NCI-H524 treated with DMSO at 0.1 percent for 48 hours (cell line): ENCODE measurements around the gene PARP16.
"Not testable (repeated sequence)": the region's sequence is repeated elsewhere in the genome, so short reads cannot be mapped to it uniquely, and the experiment has no call there.

ENCODE experiments used
- DNase-seq: peaks from one replicate; lab custom pipeline; 2025; lab: John Stamatoyannopoulos, UW

PARP16 gene

DNA sequence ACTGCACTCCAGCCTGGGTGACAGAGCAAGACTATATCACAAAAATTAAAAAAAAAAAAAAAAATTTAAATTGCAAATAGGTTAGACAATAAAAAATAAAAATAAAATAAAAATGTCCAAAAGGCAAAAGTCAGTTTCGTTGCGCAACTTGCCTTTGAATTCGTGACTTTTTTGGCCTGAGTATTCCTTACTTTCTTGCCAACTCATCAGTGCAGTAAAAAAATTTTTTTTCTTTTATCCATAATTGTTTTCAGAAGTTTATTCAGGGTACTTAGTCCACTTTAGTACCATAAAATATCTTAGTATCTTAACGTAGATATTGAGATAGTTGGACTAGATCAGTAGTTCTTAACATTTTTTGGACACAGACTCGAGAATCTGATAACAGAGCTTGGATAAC lies 53.0 kb downstream of the PARP16 start:
- no peak for DNase-seq

DNA sequence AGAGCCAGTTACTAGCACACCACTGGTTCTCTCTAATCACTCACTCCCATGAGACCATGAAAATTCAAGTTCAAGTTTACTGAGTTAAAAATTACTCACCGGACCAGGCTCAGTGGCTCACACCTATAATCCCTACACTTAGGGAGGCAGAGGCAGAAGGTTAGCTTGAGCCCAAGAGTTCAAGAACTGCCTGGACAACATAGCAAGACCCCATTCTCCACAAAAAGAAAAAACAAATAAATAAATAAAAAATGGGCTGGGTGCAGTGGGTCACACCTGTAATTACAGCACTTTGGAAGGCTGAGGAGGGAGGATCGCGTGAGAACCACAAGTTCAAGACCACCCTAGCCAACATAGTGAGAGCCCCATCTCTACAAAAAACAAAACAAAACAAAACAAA lies 54.2 kb downstream of the PARP16 start:
- DNase-seq = no peak

DNA sequence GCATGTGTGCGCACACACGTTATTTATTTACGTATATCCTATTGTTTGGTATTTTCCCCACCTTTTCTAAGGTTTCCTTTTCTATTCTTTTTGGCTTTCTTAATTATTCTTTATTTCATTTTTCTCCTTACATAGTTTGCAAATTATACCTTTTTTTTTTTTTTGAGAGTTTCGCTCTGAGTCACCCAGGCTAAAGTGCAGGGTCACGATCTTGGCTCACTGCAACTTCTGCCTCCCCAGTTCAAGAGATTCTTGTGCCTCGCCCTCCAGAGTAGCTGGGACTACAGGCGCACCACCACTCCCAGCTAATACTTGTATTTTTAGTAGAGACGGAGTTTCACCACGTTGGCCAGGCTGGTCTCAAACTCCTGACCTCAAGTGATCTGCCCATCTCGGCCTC lies 55.4 kb downstream of the PARP16 start:
- DNase-seq = no peak

DNA sequence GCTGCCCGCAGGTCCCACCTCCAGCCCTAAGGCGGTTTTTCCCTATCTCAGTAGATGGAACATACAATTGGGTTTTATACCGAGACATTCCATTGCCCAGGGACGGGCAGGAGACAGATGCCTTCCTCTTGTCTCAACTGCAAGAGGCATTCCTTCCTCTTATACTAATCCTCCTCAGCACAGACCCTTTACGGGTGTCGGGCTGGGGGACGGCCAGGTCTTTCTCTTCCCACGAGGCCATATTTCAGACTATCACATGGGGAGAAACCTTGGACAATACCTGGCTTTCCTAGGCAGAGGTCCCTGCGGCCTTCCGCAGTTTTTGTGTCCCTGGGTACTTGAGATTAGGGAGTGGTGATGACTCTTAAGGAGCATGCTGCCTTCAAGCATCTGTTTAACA lies 59.8 kb downstream of the PARP16 start:
- DNase-seq = not testable (repeated sequence)

DNA sequence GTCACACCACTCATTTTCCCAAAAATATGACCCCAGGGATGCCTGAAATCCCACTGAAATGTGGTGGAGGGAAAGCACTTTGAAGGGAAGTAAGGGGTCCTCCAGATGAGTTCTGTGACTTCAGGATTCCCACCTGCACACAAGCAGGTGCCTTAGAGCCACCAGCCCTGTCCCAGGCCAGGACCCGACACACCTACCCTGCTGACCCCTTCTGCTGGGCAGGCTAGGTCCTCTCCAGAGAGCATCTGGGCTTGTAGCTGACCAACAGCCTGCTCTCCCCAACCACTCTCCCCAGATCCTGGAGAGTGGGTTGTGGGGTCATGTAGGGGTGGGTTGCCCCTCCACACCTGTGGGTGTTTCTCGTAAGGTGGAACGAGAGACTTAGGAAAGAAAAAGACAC lies 60.5 kb downstream of the PARP16 start:
- DNase-seq = no peak

DNA sequence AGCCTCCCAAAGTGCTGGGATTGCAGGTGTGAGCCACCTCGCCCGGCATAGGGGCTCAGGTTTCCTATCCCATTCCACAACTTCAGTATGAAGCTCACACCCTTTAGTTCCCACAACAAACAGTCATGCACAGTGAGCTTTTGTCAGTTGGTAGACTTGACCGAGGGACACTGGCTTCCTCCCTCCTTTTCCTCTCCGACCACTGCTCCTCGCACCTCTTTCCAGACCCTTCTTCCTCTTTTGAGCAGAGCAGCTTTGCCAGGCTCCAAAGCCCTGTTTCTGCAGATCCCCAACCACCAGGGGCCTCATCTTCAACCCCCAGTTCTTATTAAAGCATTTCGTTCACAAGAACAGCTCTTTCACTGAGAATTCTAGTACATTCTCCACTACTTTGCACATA lies 62.7 kb downstream of the PARP16 start:
- no peak for DNase-seq

DNA sequence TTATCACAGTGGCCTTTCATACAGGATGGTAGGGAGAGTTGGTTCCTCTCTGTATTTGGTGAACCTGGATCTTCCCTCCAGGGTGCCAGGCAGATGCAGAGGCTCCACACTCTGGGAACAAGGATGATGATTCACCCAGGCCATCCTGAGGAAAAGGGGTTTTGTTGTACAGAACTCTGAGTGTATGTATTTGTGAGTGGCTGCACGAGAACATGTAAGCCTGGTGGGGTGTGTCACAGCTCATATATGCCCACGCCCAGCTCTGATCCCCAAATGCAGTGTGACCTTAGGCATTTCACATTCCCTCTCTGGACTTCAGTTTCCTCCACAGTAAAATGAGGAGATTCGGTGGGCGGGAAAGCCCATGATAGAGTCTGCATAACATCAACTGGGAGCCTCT lies 63.8 kb downstream of the PARP16 start:
- DNase-seq = no peak

DNA sequence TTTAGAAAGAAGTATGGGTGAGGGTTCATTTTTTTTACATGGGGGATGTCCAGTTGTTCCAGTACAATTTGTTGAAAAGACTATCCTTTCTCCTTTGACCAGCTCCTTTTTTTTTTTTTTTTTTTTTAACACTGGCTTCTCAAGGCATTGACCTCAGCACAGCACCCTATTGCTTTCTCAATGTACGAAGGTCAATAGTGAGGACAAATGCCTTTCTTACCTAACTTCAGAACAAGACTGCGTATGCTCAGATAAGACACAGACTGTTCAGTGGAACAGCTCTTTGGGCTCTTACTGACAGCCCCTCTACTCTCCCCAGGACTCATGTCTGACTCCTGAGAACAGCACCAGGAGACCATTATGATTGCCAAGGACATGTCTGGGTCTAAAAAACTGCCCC lies 65.0 kb downstream of the PARP16 start:
- no peak for DNase-seq

DNA sequence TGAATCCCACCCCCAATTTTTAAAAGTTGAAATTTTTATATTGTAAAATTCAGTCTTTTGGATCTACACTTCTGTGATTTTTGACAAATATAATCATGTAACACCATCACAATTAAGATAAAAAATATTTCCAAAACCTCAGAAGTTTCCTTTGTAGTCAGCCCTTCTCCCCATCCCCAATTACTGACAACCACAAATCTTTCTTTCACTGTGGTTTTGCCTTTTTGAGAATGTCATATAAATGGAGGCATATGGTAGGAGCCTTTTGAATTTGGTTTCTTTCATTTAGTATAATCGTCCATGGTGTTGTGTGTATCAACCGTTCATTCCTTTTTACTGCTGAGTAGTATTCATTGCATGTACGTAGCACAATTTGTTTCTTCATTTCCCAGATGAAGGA lies 67.5 kb downstream of the PARP16 start:
- no peak for DNase-seq

DNA sequence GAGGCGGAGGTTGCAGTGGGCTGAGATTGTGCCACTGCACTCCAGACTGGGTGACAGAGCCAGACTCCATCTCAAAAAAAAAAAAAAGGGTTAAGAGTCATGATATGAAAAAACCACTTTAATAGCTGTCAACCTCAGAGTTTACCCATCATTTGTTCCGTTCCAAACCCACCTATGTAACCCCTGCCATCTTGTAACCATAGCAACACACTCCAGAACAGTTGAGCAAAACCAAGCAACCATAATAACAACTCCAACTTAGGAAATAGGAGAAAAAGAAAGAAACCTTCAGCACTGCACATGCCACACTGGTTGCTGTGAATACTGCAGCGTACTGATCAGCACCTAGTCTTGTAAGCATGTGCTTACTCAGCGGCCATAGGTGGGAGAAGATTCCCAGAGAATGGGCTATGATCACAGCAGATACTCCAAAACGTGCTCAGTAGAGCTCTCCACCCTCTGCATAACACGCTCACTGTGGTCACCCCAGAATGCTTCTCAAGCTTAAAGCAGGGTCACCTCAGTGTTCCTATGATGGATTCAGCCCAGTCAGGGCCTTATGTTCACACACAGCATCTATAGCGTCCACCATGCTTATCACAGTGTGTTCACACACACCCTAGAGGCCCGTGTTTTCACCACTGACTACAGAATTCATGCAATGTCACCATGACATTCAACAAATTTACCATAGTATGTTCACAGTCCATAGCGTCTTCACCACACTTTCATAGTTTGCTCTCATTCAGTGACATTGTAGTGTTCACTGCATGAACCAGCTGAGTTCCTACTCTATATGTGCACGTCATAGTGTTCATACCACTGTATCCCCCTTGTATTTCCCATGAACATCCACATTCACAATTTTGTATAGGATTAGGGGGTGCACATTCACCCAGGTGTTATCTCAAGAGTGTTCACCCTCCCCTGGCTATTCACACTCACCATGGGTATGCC lies 68.9 kb downstream of the PARP16 start:
- DNase-seq = no peak

DNA sequence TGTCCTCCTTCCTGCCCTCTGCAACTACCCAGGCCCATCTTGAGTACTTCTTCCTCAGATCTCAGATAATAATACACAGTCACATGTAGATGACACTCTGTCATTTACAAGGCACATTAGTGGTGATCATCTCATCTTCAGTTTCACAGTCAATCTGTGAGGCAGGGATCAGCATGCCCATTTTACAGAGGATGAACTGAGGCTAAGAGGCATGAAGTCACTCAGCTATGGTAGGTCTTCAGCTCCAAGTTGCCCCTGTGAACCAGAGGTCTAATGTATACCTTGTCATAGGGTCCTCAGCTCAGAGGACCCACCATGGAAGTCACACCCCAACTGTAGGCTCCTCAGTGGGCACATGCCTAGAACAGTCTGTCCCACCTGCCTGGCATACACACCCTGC lies 71.2 kb downstream of the PARP16 start:
- DNase-seq = no peak

DNA sequence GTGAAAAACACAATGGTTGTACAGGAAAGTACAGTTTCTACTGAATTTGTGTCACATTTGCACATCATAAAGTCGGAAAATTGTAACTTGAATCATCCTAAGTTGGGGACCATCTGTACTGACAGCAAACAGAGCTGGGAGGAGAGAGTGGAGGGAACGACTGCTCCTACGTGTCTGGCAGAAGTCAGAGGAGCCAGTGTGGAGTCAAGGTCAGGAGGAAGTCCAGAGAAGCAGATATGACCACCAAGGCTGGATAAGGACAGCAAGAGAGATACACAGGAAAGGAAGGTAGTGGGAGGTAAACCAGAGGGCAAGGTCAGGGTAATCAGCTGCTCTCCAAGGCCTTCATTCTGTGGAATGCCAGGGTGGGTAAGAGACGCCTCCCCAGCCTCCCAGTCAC lies 72.7 kb downstream of the PARP16 start:
- no peak for DNase-seq

DNA sequence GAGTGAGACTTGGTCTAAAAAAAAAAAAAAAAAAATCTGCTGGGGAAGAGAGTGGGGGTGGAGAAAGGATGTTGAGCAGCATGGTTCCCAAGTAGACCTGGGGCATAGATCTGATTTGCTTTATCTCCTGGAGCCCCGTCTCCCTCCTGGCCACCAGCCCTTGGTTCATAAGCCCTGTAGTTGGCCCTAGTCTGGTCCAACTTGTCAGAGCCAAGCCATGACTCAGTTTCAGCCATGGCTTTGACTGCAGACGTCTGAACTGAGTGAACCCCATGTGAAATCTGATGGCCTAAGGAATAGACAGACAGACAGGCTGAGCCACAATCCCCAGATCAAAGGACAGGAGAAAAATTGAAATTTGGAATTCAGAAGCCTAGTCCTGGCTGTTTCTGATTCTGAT lies 73.4 kb downstream of the PARP16 start:
- DNase-seq = no peak

DNA sequence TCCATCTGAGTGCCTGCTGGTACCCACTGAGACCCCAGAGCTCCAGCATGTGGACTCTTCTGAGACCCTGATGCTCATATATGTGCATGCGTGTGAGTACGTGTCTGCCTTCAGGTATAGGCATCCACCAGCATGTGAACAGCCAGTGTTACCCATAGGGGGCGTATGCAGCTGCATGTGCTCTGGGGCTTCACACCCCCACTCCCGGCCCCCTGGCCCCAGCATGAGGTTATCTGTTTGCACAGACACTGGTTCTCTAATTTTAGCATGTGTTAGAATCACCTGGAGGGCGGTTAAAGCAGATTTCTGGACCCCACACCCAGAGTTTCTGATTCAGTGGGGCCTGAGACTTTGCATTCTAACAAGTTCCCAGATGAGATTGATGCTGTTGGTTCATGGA lies 74.6 kb downstream of the PARP16 start:
- no peak for DNase-seq

DNA sequence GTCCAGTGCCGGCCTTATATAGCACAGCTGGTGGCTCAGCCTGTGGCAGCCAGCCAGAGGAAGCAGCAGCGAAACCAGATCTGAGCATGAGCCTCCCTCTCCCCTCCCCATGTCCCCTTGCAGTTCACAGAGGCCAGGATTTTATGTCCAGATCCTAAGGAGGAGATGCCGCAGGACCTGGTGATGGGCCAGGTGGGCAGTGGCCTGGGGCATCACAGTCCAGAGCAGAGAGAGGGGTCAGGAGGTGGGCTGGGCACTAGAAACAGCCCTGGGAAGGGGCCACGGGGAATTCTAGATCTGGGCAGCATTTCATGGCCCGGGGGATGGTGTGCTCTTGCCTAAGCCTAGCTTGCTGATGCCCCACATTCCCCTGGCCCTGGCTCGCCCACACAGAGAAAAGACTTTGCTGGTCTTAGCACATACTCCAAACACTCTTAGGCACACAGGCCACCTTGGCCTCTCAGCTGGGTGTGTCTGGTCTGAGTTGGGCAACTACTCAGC lies 75.2 kb downstream of the PARP16 start:
- peak; percentile 53 for DNase-seq

DNA sequence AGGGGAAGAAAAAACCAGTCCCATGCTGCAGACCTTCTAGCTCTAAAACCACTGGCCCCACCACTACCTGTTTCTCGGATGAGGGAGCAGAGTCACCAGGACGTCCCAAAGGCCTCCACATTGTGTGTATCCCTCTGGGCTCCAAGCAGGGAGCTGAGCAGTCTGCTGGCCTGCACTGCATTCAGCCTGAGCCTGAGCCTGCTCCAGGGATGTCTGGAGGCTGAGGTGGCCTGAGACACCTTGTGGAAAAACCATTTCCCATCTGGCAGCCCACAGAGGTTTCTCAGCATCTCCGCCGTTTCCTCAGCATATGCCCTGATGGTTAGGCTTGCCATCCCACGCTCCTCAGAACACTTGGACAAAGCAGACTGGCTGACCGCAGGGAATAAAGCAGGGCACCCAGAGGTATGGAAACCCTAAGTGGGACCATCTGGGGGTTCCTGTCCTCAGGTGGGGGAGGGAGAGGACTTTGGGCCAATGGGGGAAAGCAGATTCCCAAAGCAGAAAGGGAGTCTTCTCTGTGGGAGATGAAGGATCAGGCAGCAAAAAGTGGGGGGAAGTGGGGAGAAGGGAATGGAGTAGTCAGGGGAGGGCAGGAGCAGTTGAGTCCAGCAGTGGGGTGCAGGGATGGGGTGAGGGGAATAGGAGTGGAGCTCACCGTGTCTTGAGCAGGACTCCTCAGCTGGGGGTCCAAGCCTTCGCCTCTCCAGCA lies 75.8 kb downstream of the PARP16 start, which contains the start of gene CILP:
TSS of gene CILP (minus strand) at position 704 of the 712 bp plus-strand sequence. CDS start 1,718 bp downstream, outside the sequence.
- no peak for DNase-seq

DNA sequence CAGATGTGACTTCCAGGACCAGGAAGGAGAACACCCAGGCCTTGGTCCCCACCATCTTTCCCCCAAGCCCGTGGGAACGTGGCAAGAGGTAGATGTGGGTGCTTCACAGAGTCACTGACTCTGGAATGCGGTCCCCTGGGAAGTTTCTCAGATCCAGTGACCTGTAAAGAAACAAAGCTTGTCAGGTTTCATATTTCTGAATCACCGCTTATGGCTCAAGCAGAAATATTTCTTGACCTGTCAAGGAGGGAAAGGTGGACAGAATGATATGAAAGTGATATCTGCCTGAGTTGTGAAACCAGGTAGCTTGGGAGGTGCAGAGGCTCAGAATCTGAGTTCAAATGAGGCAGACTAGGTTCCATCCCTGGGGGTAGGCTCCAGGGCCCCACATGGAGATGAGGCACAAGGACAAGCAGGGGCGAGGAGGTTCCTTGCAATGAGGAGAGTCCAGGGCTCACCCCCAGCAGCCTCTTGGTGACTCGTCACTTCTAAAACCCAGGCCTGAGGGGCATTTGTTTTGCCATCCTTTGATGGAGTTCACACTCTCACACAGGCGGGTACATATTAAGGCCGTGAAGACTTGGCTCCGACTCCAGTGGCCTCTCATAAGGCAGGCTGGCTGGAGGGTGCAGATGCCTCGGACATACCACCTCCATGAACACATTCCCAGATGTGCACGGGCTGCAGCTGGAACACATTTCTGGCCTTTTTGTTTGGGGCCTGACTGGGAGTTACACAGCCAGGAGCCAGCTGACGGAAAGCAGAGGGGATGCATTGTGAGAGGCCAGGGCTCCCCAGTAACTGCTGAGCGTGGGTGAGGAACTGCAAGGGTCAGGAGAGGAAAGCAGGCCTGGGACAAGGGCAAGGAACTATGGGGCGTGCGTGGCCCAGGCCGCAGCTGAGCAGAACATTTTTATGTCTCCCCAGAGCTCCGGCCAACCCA lies 76.7 kb downstream of the PARP16 start:
- DNase-seq = no peak

DNA sequence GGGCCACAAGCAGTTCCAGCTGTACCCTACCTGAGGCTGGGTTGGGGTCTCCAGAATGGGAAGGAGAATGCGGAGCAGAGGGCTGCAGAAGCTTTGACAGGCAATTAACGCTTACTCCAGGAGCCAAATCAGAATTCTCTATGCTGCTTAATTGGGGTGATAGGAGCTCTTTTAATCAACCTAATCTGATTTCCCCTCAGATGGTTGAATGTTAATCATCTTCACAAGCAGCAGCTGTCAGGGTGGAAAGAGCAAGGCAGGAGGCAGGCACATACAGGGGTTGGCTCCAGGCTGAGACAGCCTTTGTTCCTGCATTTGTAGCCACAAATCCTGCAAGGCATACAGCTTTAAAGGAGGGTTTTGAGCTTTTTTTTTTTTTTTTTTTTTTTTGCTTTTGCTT lies 78.0 kb downstream of the PARP16 start:
- DNase-seq = peak; percentile 81
